K562 (cell line): ENCODE measurements around the gene IQCK.

Experiments
- SETDB1 ChIP-seq: IDR thresholded peaks from one replicate; pipeline ENCODE4 v1.6.1; 2012; ENCODE audit warnings: low read length, control low read depth, inconsistent platforms
- TAF1 ChIP-seq: IDR thresholded peaks from 2 replicates; pipeline ENCODE4 v1.6.1; 2011; ENCODE audit warnings: mild to moderate bottlenecking, low read length, moderate library complexity; ENCODE audit not compliant: insufficient read depth, control insufficient read depth, severe bottlenecking; ENCODE audit errors: extremely low read depth
- TF ChIP-seq, protein P1 (sequence below), 3 experiments: IDR thresholded peaks in 2 of 3; conservative IDR thresholded peaks in 1 of 3; 2 replicates each; pipeline ENCODE4 v1.5.1; 2011 to 2012; ENCODE audit warnings: low read length in 3 of 3, mild to moderate bottlenecking in 3 of 3, control low read depth in 2 of 3, improper control_type of control experiment in 1 of 3, inconsistent platforms in 1 of 3, low read depth in 1 of 3, mixed read lengths in 1 of 3, moderate library complexity in 1 of 3; ENCODE audit not compliant: insufficient read depth in 2 of 3
- TF ChIP-seq, protein P2 (sequence below), 2 experiments: fragments of 450-650 bp; formaldehyde crosslinking in 1 of 2; IDR thresholded peaks; 2 replicates each; pipeline versions ENCODE4 v1.4.0 to v1.6.1; 2014 to 2020; ENCODE audit warnings: mild to moderate bottlenecking in 2 of 2, borderline replicate concordance in 1 of 2, low read depth in 1 of 2

DNA sequence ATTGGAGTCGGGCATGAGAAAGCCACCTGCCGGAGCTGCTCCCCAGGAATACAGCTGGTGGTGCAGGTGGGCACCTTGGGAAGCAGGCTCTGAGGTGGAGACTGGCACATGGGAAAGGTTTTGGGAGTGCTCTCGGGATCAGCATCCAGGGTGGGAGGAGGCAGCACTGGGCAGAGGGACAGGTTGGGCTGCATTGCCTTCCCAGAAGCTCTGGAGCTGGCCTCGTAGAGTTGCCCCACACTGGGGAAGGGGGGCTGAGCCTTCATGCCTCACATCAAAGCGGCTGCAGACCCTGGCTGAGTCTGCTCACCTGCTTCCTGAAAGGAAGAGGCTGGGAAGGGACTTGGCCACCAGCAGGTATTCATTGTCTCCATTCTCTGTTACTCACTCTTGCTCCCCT, 180.1 kb downstream of the IQCK start:
- TF ChIP-seq, protein P1, sequence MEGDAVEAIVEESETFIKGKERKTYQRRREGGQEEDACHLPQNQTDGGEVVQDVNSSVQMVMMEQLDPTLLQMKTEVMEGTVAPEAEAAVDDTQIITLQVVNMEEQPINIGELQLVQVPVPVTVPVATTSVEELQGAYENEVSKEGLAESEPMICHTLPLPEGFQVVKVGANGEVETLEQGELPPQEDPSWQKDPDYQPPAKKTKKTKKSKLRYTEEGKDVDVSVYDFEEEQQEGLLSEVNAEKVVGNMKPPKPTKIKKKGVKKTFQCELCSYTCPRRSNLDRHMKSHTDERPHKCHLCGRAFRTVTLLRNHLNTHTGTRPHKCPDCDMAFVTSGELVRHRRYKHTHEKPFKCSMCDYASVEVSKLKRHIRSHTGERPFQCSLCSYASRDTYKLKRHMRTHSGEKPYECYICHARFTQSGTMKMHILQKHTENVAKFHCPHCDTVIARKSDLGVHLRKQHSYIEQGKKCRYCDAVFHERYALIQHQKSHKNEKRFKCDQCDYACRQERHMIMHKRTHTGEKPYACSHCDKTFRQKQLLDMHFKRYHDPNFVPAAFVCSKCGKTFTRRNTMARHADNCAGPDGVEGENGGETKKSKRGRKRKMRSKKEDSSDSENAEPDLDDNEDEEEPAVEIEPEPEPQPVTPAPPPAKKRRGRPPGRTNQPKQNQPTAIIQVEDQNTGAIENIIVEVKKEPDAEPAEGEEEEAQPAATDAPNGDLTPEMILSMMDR (IDR thresholded peaks at IDR 0.05 in 2 of 3, conservative IDR thresholded peaks at IDR 0.05 in 1 of 3; ENCODE audit: insufficient read depth in 2 of 3, low read depth in 1 of 3, low read length in 3 of 3) = no peak
- TF ChIP-seq SETDB1 (no peak), TAF1 (no peak)
- TF ChIP-seq, protein P2, sequence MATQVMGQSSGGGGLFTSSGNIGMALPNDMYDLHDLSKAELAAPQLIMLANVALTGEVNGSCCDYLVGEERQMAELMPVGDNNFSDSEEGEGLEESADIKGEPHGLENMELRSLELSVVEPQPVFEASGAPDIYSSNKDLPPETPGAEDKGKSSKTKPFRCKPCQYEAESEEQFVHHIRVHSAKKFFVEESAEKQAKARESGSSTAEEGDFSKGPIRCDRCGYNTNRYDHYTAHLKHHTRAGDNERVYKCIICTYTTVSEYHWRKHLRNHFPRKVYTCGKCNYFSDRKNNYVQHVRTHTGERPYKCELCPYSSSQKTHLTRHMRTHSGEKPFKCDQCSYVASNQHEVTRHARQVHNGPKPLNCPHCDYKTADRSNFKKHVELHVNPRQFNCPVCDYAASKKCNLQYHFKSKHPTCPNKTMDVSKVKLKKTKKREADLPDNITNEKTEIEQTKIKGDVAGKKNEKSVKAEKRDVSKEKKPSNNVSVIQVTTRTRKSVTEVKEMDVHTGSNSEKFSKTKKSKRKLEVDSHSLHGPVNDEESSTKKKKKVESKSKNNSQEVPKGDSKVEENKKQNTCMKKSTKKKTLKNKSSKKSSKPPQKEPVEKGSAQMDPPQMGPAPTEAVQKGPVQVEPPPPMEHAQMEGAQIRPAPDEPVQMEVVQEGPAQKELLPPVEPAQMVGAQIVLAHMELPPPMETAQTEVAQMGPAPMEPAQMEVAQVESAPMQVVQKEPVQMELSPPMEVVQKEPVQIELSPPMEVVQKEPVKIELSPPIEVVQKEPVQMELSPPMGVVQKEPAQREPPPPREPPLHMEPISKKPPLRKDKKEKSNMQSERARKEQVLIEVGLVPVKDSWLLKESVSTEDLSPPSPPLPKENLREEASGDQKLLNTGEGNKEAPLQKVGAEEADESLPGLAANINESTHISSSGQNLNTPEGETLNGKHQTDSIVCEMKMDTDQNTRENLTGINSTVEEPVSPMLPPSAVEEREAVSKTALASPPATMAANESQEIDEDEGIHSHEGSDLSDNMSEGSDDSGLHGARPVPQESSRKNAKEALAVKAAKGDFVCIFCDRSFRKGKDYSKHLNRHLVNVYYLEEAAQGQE (IDR thresholded peaks at IDR 0.05; ENCODE audit: borderline replicate concordance) = no peak
- TF ChIP-seq, protein P2 (CRISPR knock-in tag; IDR thresholded peaks at IDR 0.05; ENCODE audit: low read depth) = no peak
